Mesendoderm (in vitro differentiated cells): Measurements from ENCODE around the gene MAPRE3.
"Not testable (repeated sequence)": the region's sequence is repeated elsewhere in the genome, so short reads cannot be mapped to it uniquely, and the experiment has no call there.

Source experiments
- DNase-seq: peaks from one replicate; pipeline ENCODE4 v3.0.0; 2013
- H2AK5ac ChIP-seq: 2 replicates; pipeline ENCODE4 v1.6.1; 2013; ENCODE audit warnings: low read length, inconsistent platforms
- H2BK120ac ChIP-seq: 2 replicates; pipeline ENCODE4 v1.6.1; 2013; ENCODE audit warnings: low read depth, mild to moderate bottlenecking, low read length, moderate library complexity, mixed read lengths
- H2BK15ac ChIP-seq: replicated peaks from 2 replicates; pipeline ENCODE4 v1.6.1; 2013; ENCODE audit warnings: low read depth, mild to moderate bottlenecking, moderate library complexity
- H2BK5ac ChIP-seq: 2 replicates; pipeline ENCODE4 v1.6.1; 2013; ENCODE audit warnings: low read length, inconsistent platforms
- H3K18ac ChIP-seq: 2 replicates; pipeline ENCODE4 v1.6.1; 2013; ENCODE audit warnings: mild to moderate bottlenecking, low read length, mixed read lengths
- H3K23ac ChIP-seq: one replicate; pipeline ENCODE4 v1.6.1; 2013; ENCODE audit warnings: low read length
- H3K27ac ChIP-seq: 2 replicates; pipeline ENCODE4 v1.5.1; 2013; ENCODE audit warnings: low read depth, mild to moderate bottlenecking, inconsistent platforms, low read length, moderate library complexity
- H3K27me3 ChIP-seq: 2 replicates; pipeline ENCODE4 v1.6.1; 2013; ENCODE audit warnings: low read length, control low read depth, mild to moderate bottlenecking, inconsistent platforms; ENCODE audit not compliant: insufficient read depth, poor library complexity
- H3K36me3 ChIP-seq: 2 replicates; pipeline ENCODE4 v1.6.1; 2013; ENCODE audit warnings: low read length, inconsistent platforms; ENCODE audit not compliant: control insufficient read depth, insufficient read depth
- H3K4ac ChIP-seq: one replicate; pipeline ENCODE4 v1.6.1; 2013; ENCODE audit warnings: low read depth, mild to moderate bottlenecking, low read length, moderate library complexity
- H3K4me1 ChIP-seq: 2 replicates; pipeline ENCODE4 v1.6.1; 2013; ENCODE audit warnings: low read depth, low read length, inconsistent platforms; ENCODE audit not compliant: control insufficient read depth
- H3K4me2 ChIP-seq: 2 replicates; pipeline ENCODE4 v1.6.1; 2013; ENCODE audit warnings: low read length
- H3K4me3 ChIP-seq: 2 replicates; pipeline ENCODE4 v1.5.1; 2013; ENCODE audit warnings: mild to moderate bottlenecking, low read length
- H3K56ac ChIP-seq: one replicate; pipeline ENCODE4 v1.6.1; 2013; ENCODE audit warnings: low read length
- H3K79me1 ChIP-seq: 2 replicates; pipeline ENCODE4 v1.6.1; 2013; ENCODE audit warnings: low read length, inconsistent platforms
- H3K79me2 ChIP-seq: 2 replicates; pipeline ENCODE4 v1.6.1; 2013; ENCODE audit warnings: mild to moderate bottlenecking, low read length; ENCODE audit not compliant: control insufficient read depth, insufficient read depth
- H3K9ac ChIP-seq: 2 replicates; pipeline ENCODE4 v1.6.1; 2013; ENCODE audit warnings: low read length, inconsistent platforms
- H4K5ac ChIP-seq: one replicate; pipeline ENCODE4 v1.6.1; 2013; ENCODE audit warnings: low read length
- H4K8ac ChIP-seq: one replicate; pipeline ENCODE4 v1.6.1; 2013; ENCODE audit warnings: low read depth, mild to moderate bottlenecking, control low read depth, low read length, moderate library complexity
- WGBS: extraction: QIAGEN DNeasy Blood & Tissue Kit; methylation state at CpG from one replicate; pipeline ENCODE4 v1.1.7; 2013; ENCODE audit warnings: low lambda C conversion rate, missing lambda C conversion rate; ENCODE audit not compliant: insufficient coverage; ENCODE audit errors: extremely low coverage; 5-methylcytosine and 5-hydroxymethylcytosine counted together

MAPRE3 gene

GRCh38 chr2:27071990-27072830, 101.8 kb downstream of the MAPRE3 start:
- peak overlapping the region; percentile 3 for H2BK120ac ChIP-seq
- H3K79me2 ChIP-seq = peaks cover 17% of the 10 kb centered on the region
- H3K4me3 ChIP-seq = peak overlapping the region; percentile 71
- H3K79me1 ChIP-seq = peaks cover 24% of the 10 kb centered on the region
- peak overlapping the region; percentile 78 for H4K8ac ChIP-seq
- peak; percentile 74 for DNase-seq
- peak overlapping the region; percentile 41 for H3K18ac ChIP-seq
- H2BK5ac ChIP-seq = peak overlapping the region; percentile 87
- H3K27me3 ChIP-seq = no peaks in the 10 kb centered on the region
- peaks cover 4% of the 10 kb centered on the region for H3K36me3 ChIP-seq
- H3K27ac ChIP-seq = peak overlapping the region; percentile 92
- no peak overlapping the region for H2BK15ac ChIP-seq
- no peak overlapping the region for H4K5ac ChIP-seq
- peak overlapping the region; percentile 98 for H3K56ac ChIP-seq
- no peak overlapping the region for H2AK5ac ChIP-seq
- WGBS = no CpG with 5 or more reads among the region's 34 CpGs
- peak overlapping the region; percentile 56 for H3K4ac ChIP-seq
- H3K4me2 ChIP-seq = peak overlapping the region; percentile 92
- peak overlapping the region; percentile 88 for H3K9ac ChIP-seq
- peaks cover 2% of the 10 kb centered on the region for H3K4me1 ChIP-seq
- peak overlapping the region; percentile 100 for H3K23ac ChIP-seq

GRCh38 chr2:27072920-27073319, 102.5 kb downstream of the MAPRE3 start:
- H3K4me2 ChIP-seq = no peak overlapping the region
- WGBS = no CpG with 5 or more reads among the region's 5 CpGs
- no peak overlapping the region for H2BK120ac ChIP-seq
- no peak overlapping the region for H4K8ac ChIP-seq
- H2AK5ac ChIP-seq = no peak overlapping the region
- peaks cover 17% of the 10 kb centered on the region for H3K79me2 ChIP-seq
- peaks cover 4% of the 10 kb centered on the region for H3K36me3 ChIP-seq
- H3K79me1 ChIP-seq = peaks cover 24% of the 10 kb centered on the region
- no peak overlapping the region for H2BK15ac ChIP-seq
- H3K56ac ChIP-seq = peak overlapping the region; percentile 98
- DNase-seq = no peak
- H3K18ac ChIP-seq = peak overlapping the region; percentile 41
- peaks cover 2% of the 10 kb centered on the region for H3K4me1 ChIP-seq
- no peak overlapping the region for H3K23ac ChIP-seq
- H3K27me3 ChIP-seq = no peaks in the 10 kb centered on the region
- no peak overlapping the region for H2BK5ac ChIP-seq
- no peak overlapping the region for H3K4me3 ChIP-seq
- peak overlapping the region; percentile 92 for H3K27ac ChIP-seq
- no peak overlapping the region for H4K5ac ChIP-seq
- peak overlapping the region; percentile 88 for H3K9ac ChIP-seq
- no peak overlapping the region for H3K4ac ChIP-seq

GRCh38 chr2:27073782-27074181, 103.3 kb downstream of the MAPRE3 start:
- Histone ChIP-seq H3K79me1 (peaks cover 21% of the 10 kb centered on the region), H2BK5ac (no peak overlapping the region), H3K4ac (no peak overlapping the region), H3K4me1 (peaks cover 2% of the 10 kb centered on the region), H3K4me2 (no peak overlapping the region), H3K4me3 (no peak overlapping the region), H3K9ac (no peak overlapping the region), H3K79me2 (peaks cover 17% of the 10 kb centered on the region), H3K23ac (no peak overlapping the region), H4K8ac (no peak overlapping the region), H3K18ac (no peak overlapping the region), H3K36me3 (peaks cover 2% of the 10 kb centered on the region), H2BK120ac (no peak overlapping the region), H2AK5ac (peak overlapping the region; percentile 58), H4K5ac (no peak overlapping the region), H3K56ac (peak overlapping the region; percentile 25), H3K27ac (no peak overlapping the region), H2BK15ac (no peak overlapping the region), H3K27me3 (no peaks in the 10 kb centered on the region)
- DNase-seq = no peak
- no CpG with 5 or more reads among the region's 2 CpGs for WGBS

- H4K5ac ChIP-seq = no peak overlapping the region
- WGBS = no CpG with 5 or more reads among the region's 4 CpGs
- no peaks in the 10 kb centered on the region for H3K36me3 ChIP-seq
- H2BK120ac ChIP-seq = no peak overlapping the region
- H3K56ac ChIP-seq = no peak overlapping the region
- H3K79me1 ChIP-seq = peaks cover 12% of the 10 kb centered on the region
- no peak overlapping the region for H4K8ac ChIP-seq
- no peak overlapping the region for H2BK15ac ChIP-seq
- no peak overlapping the region for H2BK5ac ChIP-seq
- no peak overlapping the region for H3K4ac ChIP-seq
- H3K23ac ChIP-seq = no peak overlapping the region
- H3K79me2 ChIP-seq = peaks cover 12% of the 10 kb centered on the region
- no peak overlapping the region for H3K18ac ChIP-seq
- H3K27me3 ChIP-seq = no peaks in the 10 kb centered on the region
- H2AK5ac ChIP-seq = no peak overlapping the region
- no peak for DNase-seq
- H3K4me1 ChIP-seq = peaks cover 2% of the 10 kb centered on the region
- H3K4me2 ChIP-seq = no peak overlapping the region
- H3K27ac ChIP-seq = no peak overlapping the region
- H3K4me3 ChIP-seq = no peak overlapping the region
- H3K9ac ChIP-seq = no peak overlapping the region
Observed at GRCh38 chr2:27074738-27075565, 104.5 kb downstream of the MAPRE3 start.

GRCh38 chr2:27075566-27075871, 105.1 kb downstream of the MAPRE3 start:
- H4K5ac ChIP-seq, H3K56ac ChIP-seq: not testable (repeated sequence)
- WGBS = no CpG with 5 or more reads among the region's 6 CpGs

More at GRCh38 chr2:27075566-27075871, 105.1 kb downstream of the MAPRE3 start:
- not testable (repeated sequence) for H4K8ac ChIP-seq, H2BK15ac ChIP-seq, H3K18ac ChIP-seq, H3K4me3 ChIP-seq, H2AK5ac ChIP-seq, H2BK120ac ChIP-seq, H3K36me3 ChIP-seq, H3K27ac ChIP-seq, H3K4me2 ChIP-seq, H3K9ac ChIP-seq, H3K23ac ChIP-seq, H3K4ac ChIP-seq, H3K79me1 ChIP-seq, DNase-seq, H2BK5ac ChIP-seq, H3K79me2 ChIP-seq, H3K27me3 ChIP-seq, H3K4me1 ChIP-seq
